ENCODE data around the gene SFXN4.

- no peak for TF ChIP-seq EZH2 (IDR thresholded peaks at IDR 0.05; ENCODE audit: low read length, missing control alignments)
- no peak for TF ChIP-seq CTCF (conservative IDR thresholded peaks at IDR 0.05 in 1 of 2, IDR thresholded peaks at IDR 0.05 in 1 of 2; ENCODE audit: low read depth in 1 of 2, low read length in 2 of 2)
Observed at GRCh38 chr10:119207366-119207666, 41.8 kb upstream of the SFXN4 start, which contains the start of gene GRK5.
